ENCODE measurements around the gene C6orf89.

The C6orf89 gene

GRCh38 chr6:36969988-36970891, 84.5 kb downstream of the C6orf89 start:
- Histone ChIP-seq H3K9me3 (no peaks in the 10 kb centered on the region), H3K27me3 (no peaks in the 10 kb centered on the region), H3K36me3 (peaks cover 63% of the 10 kb centered on the region), H3K4me3 (ENCODE audit: low read depth, low read length) (no peak overlapping the region), H3K4me1 (no peaks in the 10 kb centered on the region)
- no peak for TF ChIP-seq CTCF (IDR thresholded peaks at IDR 0.05; ENCODE audit: low read depth, low read length)
- no peak for DNase-seq

GRCh38 chr6:36970892-36971842, 85.4 kb downstream of the C6orf89 start:
- DNase-seq, result no peak

GRCh38 chr6:36971921-36972673, 86.3 kb downstream of the C6orf89 start:
- Histone ChIP-seq H3K36me3 (peaks cover 74% of the 10 kb centered on the region), H3K4me1 (no peaks in the 10 kb centered on the region), H3K9me3 (no peaks in the 10 kb centered on the region), H3K4me3 (ENCODE audit: low read depth, low read length) (no peak overlapping the region), H3K27me3 (no peaks in the 10 kb centered on the region)
- no peak for DNase-seq
- no peak for TF ChIP-seq CTCF (IDR thresholded peaks at IDR 0.05; ENCODE audit: low read depth, low read length)

More at GRCh38 chr6:36970892-36971842, 85.4 kb downstream of the C6orf89 start:
- Histone ChIP-seq H3K9me3 (no peaks in the 10 kb centered on the region), H3K27me3 (no peaks in the 10 kb centered on the region), H3K4me3 (ENCODE audit: low read depth, low read length) (no peak overlapping the region), H3K36me3 (peaks cover 69% of the 10 kb centered on the region), H3K4me1 (no peaks in the 10 kb centered on the region)
- no peak for TF ChIP-seq CTCF (IDR thresholded peaks at IDR 0.05; ENCODE audit: low read depth, low read length)

GRCh38 chr6:36973190-36973589, 87.4 kb downstream of the C6orf89 start:
- no peak for TF ChIP-seq CTCF (IDR thresholded peaks at IDR 0.05; ENCODE audit: low read depth, low read length)
- no peaks in the 10 kb centered on the region for H3K27me3 ChIP-seq
- no peak for DNase-seq
- no peak overlapping the region for H3K4me3 ChIP-seq (ENCODE audit: low read depth, low read length)
- no peaks in the 10 kb centered on the region for H3K4me1 ChIP-seq
- H3K36me3 ChIP-seq, result peaks cover 76% of the 10 kb centered on the region
- no peaks in the 10 kb centered on the region for H3K9me3 ChIP-seq

- no peak overlapping the region for H3K4me3 ChIP-seq (ENCODE audit: low read depth, low read length)
- no peaks in the 10 kb centered on the region for H3K9me3 ChIP-seq
- no peak for TF ChIP-seq CTCF (IDR thresholded peaks at IDR 0.05; ENCODE audit: low read depth, low read length)
- no peaks in the 10 kb centered on the region for H3K27me3 ChIP-seq
- no peak for DNase-seq
- no peaks in the 10 kb centered on the region for H3K4me1 ChIP-seq
- H3K36me3 ChIP-seq, result peaks cover 74% of the 10 kb centered on the region
Observed at GRCh38 chr6:36973647-36974046, 87.9 kb downstream of the C6orf89 start.

Measured in BE2C (cell line).